Measurements from ENCODE around the gene SERTAD3. TPM values are rescaled to one million over a fixed set of nuclear protein-coding genes. Genes with fewer than 3 reads are reported as not detected.

Gene SERTAD3
- total RNA-seq, 1 experiment from 2014 or later, result 26.3 TPM

DNA sequence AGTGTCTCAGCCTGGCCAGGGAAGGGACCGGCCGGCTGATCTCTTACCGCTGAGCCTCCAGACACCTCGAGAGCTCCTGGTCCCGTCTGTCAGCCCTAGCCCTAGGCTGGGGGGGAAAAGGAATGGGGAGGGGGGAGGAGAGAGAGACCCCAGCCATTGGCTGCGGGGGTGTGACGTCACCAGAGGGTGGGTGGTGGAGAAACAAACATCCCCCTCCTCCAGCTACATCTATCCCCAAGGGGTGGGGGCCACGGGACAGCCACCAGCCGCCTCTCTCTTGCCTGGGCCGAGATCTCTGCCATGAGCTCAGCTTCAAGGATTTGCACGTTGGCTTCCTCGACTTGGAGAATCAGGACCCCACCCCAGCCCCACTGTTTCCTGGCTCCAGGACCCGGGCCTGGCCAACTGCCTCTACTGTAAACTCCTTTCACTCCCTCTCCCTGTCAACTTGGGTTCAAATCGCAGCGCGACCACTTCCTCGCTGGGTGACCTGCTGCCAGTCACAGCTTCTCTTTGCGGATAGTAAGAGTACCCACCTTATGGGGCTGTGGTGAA lies 30.8 kb downstream of the SERTAD3 start, which contains the start of gene PRX:
Gene PRX, minus strand, starts transcription at position 88 of the 555 bp plus-strand sequence. CDS start 5,446 bp downstream, outside the sequence.
- Histone ChIP-seq H3K4me3 (ENCODE audit: low read depth, low read length, poor library complexity, severe bottlenecking) (no peak within 1 kb of the TSS), H3K27ac (ENCODE audit: low read depth, low read length, poor library complexity, severe bottlenecking) (no peak within 1 kb of the TSS), H3K4me1 (ENCODE audit: insufficient read depth, low read length, poor library complexity, severe bottlenecking) (peaks cover 5% of the 10 kb centered on the region), H3K27me3 (replicated peaks; ENCODE audit: insufficient read depth, low read depth, low read length, poor library complexity) (no peaks in the 10 kb centered on the region), H3K9me3 (ENCODE audit: low read depth, low read length, poor library complexity, severe bottlenecking) (no peaks in the 10 kb centered on the region), H3K36me3 (ENCODE audit: insufficient read depth, low read length, poor library complexity, severe bottlenecking) (no peaks in the 10 kb centered on the region)
- BruUV-seq (replicated peaks), result no TSS peak
- POLR2A ChIA-PET (ENCODE audit: low non-redundant PET), result interaction anchor here (0.5 kb wide), 1 partner anchor 108 kb away, joined by 4 read pairs; no protein-coding TSS in a partner anchor
- CTCF ChIA-PET, result no interaction called here
- DNase-seq (ENCODE audit: low spot score), result no peak
- intact Hi-C loops (cut with micrococcal nuclease; ENCODE audit: unreplicated experiment), result no loop called here
- no peak for TF ChIP-seq EZH2 (IDR thresholded peaks at IDR 0.05; ENCODE audit: borderline replicate concordance, low read depth, low read length, poor library complexity, severe bottlenecking)

- CTCF ChIA-PET, result no interaction called here
- POLR2A ChIA-PET (ENCODE audit: low non-redundant PET), result no interaction called here
- H3K4me1 ChIP-seq (ENCODE audit: insufficient read depth, low read length, poor library complexity, severe bottlenecking), result peaks cover 5% of the 10 kb centered on the region
- no peaks in the 10 kb centered on the region for H3K27me3 ChIP-seq (replicated peaks; ENCODE audit: insufficient read depth, low read depth, low read length, poor library complexity)
- DNase-seq (ENCODE audit: low spot score), result no peak
- H3K9me3 ChIP-seq (ENCODE audit: low read depth, low read length, poor library complexity, severe bottlenecking), result no peaks in the 10 kb centered on the region
- no peak overlapping the region for H3K4me3 ChIP-seq (ENCODE audit: low read depth, low read length, poor library complexity, severe bottlenecking)
- TF ChIP-seq, protein P1, sequence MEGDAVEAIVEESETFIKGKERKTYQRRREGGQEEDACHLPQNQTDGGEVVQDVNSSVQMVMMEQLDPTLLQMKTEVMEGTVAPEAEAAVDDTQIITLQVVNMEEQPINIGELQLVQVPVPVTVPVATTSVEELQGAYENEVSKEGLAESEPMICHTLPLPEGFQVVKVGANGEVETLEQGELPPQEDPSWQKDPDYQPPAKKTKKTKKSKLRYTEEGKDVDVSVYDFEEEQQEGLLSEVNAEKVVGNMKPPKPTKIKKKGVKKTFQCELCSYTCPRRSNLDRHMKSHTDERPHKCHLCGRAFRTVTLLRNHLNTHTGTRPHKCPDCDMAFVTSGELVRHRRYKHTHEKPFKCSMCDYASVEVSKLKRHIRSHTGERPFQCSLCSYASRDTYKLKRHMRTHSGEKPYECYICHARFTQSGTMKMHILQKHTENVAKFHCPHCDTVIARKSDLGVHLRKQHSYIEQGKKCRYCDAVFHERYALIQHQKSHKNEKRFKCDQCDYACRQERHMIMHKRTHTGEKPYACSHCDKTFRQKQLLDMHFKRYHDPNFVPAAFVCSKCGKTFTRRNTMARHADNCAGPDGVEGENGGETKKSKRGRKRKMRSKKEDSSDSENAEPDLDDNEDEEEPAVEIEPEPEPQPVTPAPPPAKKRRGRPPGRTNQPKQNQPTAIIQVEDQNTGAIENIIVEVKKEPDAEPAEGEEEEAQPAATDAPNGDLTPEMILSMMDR (conservative IDR thresholded peaks at IDR 0.05; ENCODE audit: low read depth, low read length), result no peak
- no peak for TF ChIP-seq EZH2 (IDR thresholded peaks at IDR 0.05; ENCODE audit: borderline replicate concordance, low read depth, low read length, poor library complexity, severe bottlenecking)
- no peak overlapping the region for H3K27ac ChIP-seq (ENCODE audit: low read depth, low read length, poor library complexity, severe bottlenecking)
- intact Hi-C loops (cut with micrococcal nuclease; ENCODE audit: unreplicated experiment), result no loop called here
- BruUV-seq (replicated peaks), result no TSS peak
- no peaks in the 10 kb centered on the region for H3K36me3 ChIP-seq (ENCODE audit: insufficient read depth, low read length, poor library complexity, severe bottlenecking)
Observed at GRCh38 chr19:40412866-40413265, 31.3 kb downstream of the SERTAD3 start.

GRCh38 chr19:40411958-40412499 lies 32.1 kb downstream of the SERTAD3 start:
- Histone ChIP-seq H3K27me3 (replicated peaks; ENCODE audit: insufficient read depth, low read depth, low read length, poor library complexity) (no peaks in the 10 kb centered on the region), H3K27ac (ENCODE audit: low read depth, low read length, poor library complexity, severe bottlenecking) (no peak overlapping the region), H3K4me3 (ENCODE audit: low read depth, low read length, poor library complexity, severe bottlenecking) (no peak overlapping the region), H3K9me3 (ENCODE audit: low read depth, low read length, poor library complexity, severe bottlenecking) (no peaks in the 10 kb centered on the region), H3K36me3 (ENCODE audit: insufficient read depth, low read length, poor library complexity, severe bottlenecking) (no peaks in the 10 kb centered on the region), H3K4me1 (ENCODE audit: insufficient read depth, low read length, poor library complexity, severe bottlenecking) (peaks cover 5% of the 10 kb centered on the region)
- TF ChIP-seq, protein P1 (conservative IDR thresholded peaks at IDR 0.05; ENCODE audit: low read depth, low read length), result no peak
- no peak for TF ChIP-seq EZH2 (IDR thresholded peaks at IDR 0.05; ENCODE audit: borderline replicate concordance, low read depth, low read length, poor library complexity, severe bottlenecking)
- intact Hi-C loops (cut with micrococcal nuclease; ENCODE audit: unreplicated experiment), result no loop called here
- no peak for DNase-seq (ENCODE audit: low spot score)
- ChIA-PET POLR2A (ENCODE audit: low non-redundant PET) (no interaction called here), CTCF (no interaction called here)
- no TSS peak for BruUV-seq (replicated peaks)

All from A673 (cell line).